A549 (cell line): ENCODE results near the gene PRUNE2. TPM values are rescaled to one million over a fixed set of nuclear protein-coding genes. Genes with fewer than 3 reads are reported as not detected.

Experiments used
- ATAC-seq, 2 experiments: fragments of 200-7000 bp in 1 of 2; fragments of >200 bp in 1 of 2; cut with Nextera tagmentation in 1 of 2; cut with Tn5 transposase in 1 of 2; 3 replicates each; pipeline versions ENCODE4 v1.8.0 to v1.9.1; 2018 to 2020; ENCODE audit warnings: mild to moderate bottlenecking in 1 of 2, moderate library complexity in 1 of 2
- CTCF ChIA-PET: fragments of 300-600 bp; sonication (Branson Sonifier 250); formaldehyde crosslinking; extraction: SDS; loops from one replicate; lab custom pipeline; 2021; ENCODE audit warnings: antibody characterized with exemption, inconsistent platforms; lab: Yijun Ruan, JAX
- POLR2A ChIA-PET: fragments of 350-600 bp; formaldehyde crosslinking; extraction: SDS; loops from one replicate; lab custom pipeline; 2021; ENCODE audit warnings: antibody characterized with exemption, inconsistent platforms; lab: Yijun Ruan, JAX
- DNase-seq, 2 experiments: peaks; one replicate each; pipeline versions ENCODE4 v3.0.0 to v3.0.0-alpha.2; 2011 to 2016; ENCODE audit warnings: low read depth in 1 of 2, low spot score in 1 of 2
- FAIRE-seq: peaks from 2 replicates; lab custom pipeline; 2011; peaks lifted over from hg19 to GRCh38; lab: Jason Lieb, UNC
- H3K27ac ChIP-seq, 2 experiments: fragments of >200 bp; sonication (Bioruptor Twin); formaldehyde crosslinking; 3 replicates each; pipeline ENCODE4 v1.5.1; 2016 to 2017
- H3K4me1 ChIP-seq: fragments of >200 bp; sonication (Bioruptor Twin); formaldehyde crosslinking; 3 replicates; pipeline ENCODE4 v1.6.1; 2016
- H3K4me2 ChIP-seq: fragments of >200 bp; sonication (Bioruptor Twin); formaldehyde crosslinking; 3 replicates; pipeline ENCODE4 v1.6.1; 2016
- H3K4me3 ChIP-seq: fragments of >200 bp; sonication (Bioruptor Twin); formaldehyde crosslinking; 3 replicates; pipeline ENCODE4 v1.5.1; 2016
- H3K9me3 ChIP-seq: fragments of >200 bp; sonication (Bioruptor Twin); formaldehyde crosslinking; 3 replicates; pipeline ENCODE4 v1.6.1; 2016
- CBX8 ChIP-seq: fragments of 200-600 bp; sonication (generic); IDR thresholded peaks from 2 replicates; pipeline ENCODE4 v1.6.1; 2016
- CHD4 ChIP-seq: fragments of 200-600 bp; sonication (generic); IDR thresholded peaks from 2 replicates; pipeline ENCODE4 v1.6.1; 2016; ENCODE audit warnings: antibody characterized with exemption, mild to moderate bottlenecking, borderline replicate concordance
- EHF ChIP-seq: fragments of 250-450 bp; sonication (Bioruptor Pico); IDR thresholded peaks from 2 replicates; pipeline ENCODE4 v1.5.0; 2020; ENCODE audit warnings: mild to moderate bottlenecking
- EP300 ChIP-seq, 2 experiments: fragments of >200 bp; sonication (Bioruptor Twin); formaldehyde crosslinking; IDR thresholded peaks; 2 replicates in 1 of 2; 3 replicates in 1 of 2; pipeline ENCODE4 v1.6.1; 2016 to 2017
- ESRRA ChIP-seq: fragments of 150-350 bp; IDR thresholded peaks from 2 replicates; pipeline ENCODE4 v1.6.1; 2014; ENCODE audit warnings: mild to moderate bottlenecking, low read length, borderline replicate concordance
- FOSB ChIP-seq: fragments of 250-450 bp; sonication (Bioruptor Pico); IDR thresholded peaks from 2 replicates; pipeline ENCODE4 v1.5.0; 2020; ENCODE audit warnings: mild to moderate bottlenecking, moderate library complexity
- FOSL2 ChIP-seq, 2 experiments: fragments of 450-650 bp in 1 of 2; fragments of >200 bp in 1 of 2; sonication (Bioruptor Twin) in 1 of 2; formaldehyde crosslinking; IDR thresholded peaks; 2 replicates each; pipeline versions ENCODE4 v1.5.0 to v1.6.1; 2016 to 2020; ENCODE audit warnings: mild to moderate bottlenecking in 1 of 2, moderate library complexity in 1 of 2
- GATA3 ChIP-seq: IDR thresholded peaks from 2 replicates; pipeline ENCODE4 v1.6.1; 2012; ENCODE audit warnings: borderline replicate concordance
- HDAC2 ChIP-seq: fragments of 200-600 bp; sonication (generic); IDR thresholded peaks from 2 replicates; pipeline ENCODE4 v1.6.1; 2016
- HOXA7 ChIP-seq: fragments of 250-450 bp; sonication (Bioruptor Pico); IDR thresholded peaks from 2 replicates; pipeline ENCODE4 v1.5.0; 2020; ENCODE audit warnings: mild to moderate bottlenecking, moderate library complexity
- HOXB5 ChIP-seq: fragments of 250-450 bp; sonication (Bioruptor Pico); IDR thresholded peaks from 2 replicates; pipeline ENCODE4 v1.5.0; 2020; ENCODE audit warnings: mild to moderate bottlenecking, moderate library complexity
- JUNB ChIP-seq: fragments of >200 bp; sonication (Bioruptor Twin); formaldehyde crosslinking; IDR thresholded peaks from 2 replicates; pipeline ENCODE4 v1.6.1; 2016
- KDM1A ChIP-seq: fragments of 200-600 bp; sonication (generic); IDR thresholded peaks from 2 replicates; pipeline ENCODE4 v1.6.1; 2016; ENCODE audit warnings: low read depth, mild to moderate bottlenecking
- MAFK ChIP-seq: fragments of 450-650 bp; IDR thresholded peaks from 2 replicates; pipeline ENCODE4 v1.6.1; 2014; ENCODE audit not compliant: partially characterized antibody
- MAZ ChIP-seq: fragments of 150-350 bp; IDR thresholded peaks from 2 replicates; pipeline ENCODE4 v1.6.1; 2014; ENCODE audit warnings: antibody characterized with exemption, low read depth, low read length, borderline replicate concordance
- MYC ChIP-seq: IDR thresholded peaks from 2 replicates; pipeline ENCODE4 v1.6.1; 2012; ENCODE audit warnings: mild to moderate bottlenecking, inconsistent platforms, low read length, improper control_type of control experiment, borderline replicate concordance
- NFE2L2 ChIP-seq: fragments of 150-350 bp; conservative IDR thresholded peaks from 2 replicates; pipeline ENCODE4 v1.6.1; 2014; ENCODE audit warnings: low read length
- NR3C1 ChIP-seq: fragments of >200 bp; sonication (Bioruptor Twin); formaldehyde crosslinking; IDR thresholded peaks from 3 replicates; pipeline ENCODE4 v1.6.1; 2017
- POLR2AphosphoS2 ChIP-seq: conservative IDR thresholded peaks from 2 replicates; pipeline ENCODE4 v1.6.1; 2012; ENCODE audit warnings: low read length, improper control_type of control experiment, inconsistent platforms
- RAD21 ChIP-seq, 2 experiments: fragments of >200 bp in 1 of 2; sonication (Bioruptor Twin) in 1 of 2; formaldehyde crosslinking in 1 of 2; IDR thresholded peaks in 1 of 2; conservative IDR thresholded peaks in 1 of 2; 2 replicates in 1 of 2; 3 replicates in 1 of 2; pipeline ENCODE4 v1.6.1; 2012 to 2018; ENCODE audit warnings: inconsistent platforms in 1 of 2
- RNF2 ChIP-seq: fragments of 200-600 bp; sonication (generic); IDR thresholded peaks from 2 replicates; pipeline ENCODE4 v1.6.1; 2016; ENCODE audit warnings: low read depth, mild to moderate bottlenecking, antibody characterized with exemption, moderate library complexity, borderline replicate concordance
- SMC3 ChIP-seq: fragments of >200 bp; sonication (Bioruptor Twin); formaldehyde crosslinking; IDR thresholded peaks from 3 replicates; pipeline ENCODE4 v1.6.1; 2018; ENCODE audit warnings: inconsistent platforms
- SREBF2 ChIP-seq: fragments of 450-650 bp; IDR thresholded peaks from 2 replicates; pipeline ENCODE4 v1.6.1; 2014; ENCODE audit warnings: mild to moderate bottlenecking, moderate library complexity
- ZSCAN20 ChIP-seq: fragments of 250-450 bp; sonication (Bioruptor Pico); IDR thresholded peaks from 2 replicates; pipeline ENCODE4 v1.8.0; 2022; ENCODE audit warnings: mild to moderate bottlenecking, moderate library complexity
- WGBS: methylation state at CpG from one replicate; pipeline ENCODE4 v1.1.6; 2017; ENCODE audit errors: missing lambda C conversion rate; 5-methylcytosine and 5-hydroxymethylcytosine counted together
- polyA plus RNA-seq, 4 experiments: library from polyadenylated mRNA; depleted of rRNA in 3 of 4; stranded (reverse); fragments of >200 nt; fragmentation: RNase III in 1 of 4; extraction: RNeasy Plus Mini Kit Qiagen cat#74134 plus additional on column Dnase treatment in 1 of 4; gene quantifications; 2 replicates in 3 of 4; 3 replicates in 1 of 4; pipeline ENCODE4 v1.2.3, GENCODE V29; 2011 to 2017
- TF ChIP-seq, protein P1 (sequence below): fragments of 200-600 bp; sonication (generic); IDR thresholded peaks from 2 replicates; pipeline ENCODE4 v1.6.1; 2016; ENCODE audit warnings: antibody characterized with exemption, mild to moderate bottlenecking, moderate library complexity
- TF ChIP-seq, protein P2 (sequence below): fragments of 450-650 bp; IDR thresholded peaks from 2 replicates; pipeline ENCODE4 v1.6.1; 2014; ENCODE audit warnings: antibody characterized with exemption
- TF ChIP-seq, protein P3 (sequence below): fragments of 250-450 bp; sonication (Bioruptor Pico); IDR thresholded peaks from 2 replicates; pipeline ENCODE4 v1.5.0; 2020; ENCODE audit warnings: low read depth, mild to moderate bottlenecking, moderate library complexity
- TF ChIP-seq, protein P4 (sequence below): IDR thresholded peaks from 2 replicates; pipeline ENCODE4 v1.6.1; 2012; ENCODE audit warnings: low read depth, borderline replicate concordance

The PRUNE2 gene
- polyA plus RNA-seq, 2 of the 4 experiments (the other 2 are of a cell fraction): 0.04 TPM; not detected in 1

DNA sequence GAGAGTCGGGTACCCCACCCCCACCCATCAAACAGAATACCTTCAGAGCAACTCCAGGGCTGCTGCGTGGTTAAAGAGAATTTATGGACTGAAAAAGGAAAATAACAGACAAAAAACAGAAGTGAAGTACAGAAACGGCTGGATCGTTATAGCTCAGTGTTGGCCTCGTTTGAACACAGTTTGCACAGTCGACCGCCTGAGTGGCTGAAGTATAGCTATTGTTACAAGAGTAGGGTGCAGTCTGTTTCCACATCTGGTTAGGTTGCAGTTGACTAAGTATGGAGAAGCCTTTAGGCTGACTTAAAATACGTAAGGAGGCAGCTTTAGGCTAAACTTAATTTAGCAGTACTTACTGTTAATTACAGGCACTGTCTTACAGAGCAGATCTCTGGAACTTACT is 325.7 kb downstream of the PRUNE2 start (continued):
- TF ChIP-seq ZSCAN20 (CRISPR knock-in tag): no peak
- no peak for TF ChIP-seq HOXB5
- TF ChIP-seq SMC3: no peak
- TF ChIP-seq HDAC2: no peak
- TF ChIP-seq NR3C1: no peak
- TF ChIP-seq HOXA7 (CRISPR knock-in tag): no peak
- TF ChIP-seq CHD4: no peak
- TF ChIP-seq MAFK: no peak

DNA sequence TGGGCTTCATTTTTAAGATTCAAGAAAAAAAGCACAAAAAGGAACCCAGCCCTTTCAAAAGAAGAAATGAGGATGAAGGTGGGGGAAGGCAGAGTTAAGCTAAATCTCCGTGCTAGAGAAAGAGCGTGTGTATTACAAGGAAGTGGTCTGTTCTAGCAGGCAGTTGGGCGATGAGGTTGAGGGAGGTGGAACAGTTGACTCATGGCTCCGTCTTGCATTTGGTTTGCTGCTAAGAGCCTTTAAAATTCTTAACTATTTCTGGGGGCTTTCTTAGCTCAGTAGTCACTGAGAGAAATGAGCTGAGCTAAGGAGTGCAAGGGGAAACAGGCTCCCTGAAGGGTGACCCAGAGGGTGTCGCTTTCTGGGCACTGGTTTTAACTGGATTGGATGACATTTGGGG is 329.6 kb downstream of the PRUNE2 start:
- CTCF ChIA-PET: no interaction called here
- POLR2A ChIA-PET: no interaction called here
- Histone ChIP-seq H3K4me3 (no peak overlapping the region), H3K4me2 (no peak overlapping the region), H3K4me1 (0 out of 3 replicates have a peak, but pooled peaks cover 4% of the 10 kb centered on the region), H3K9me3 (peaks cover under 1% of the 10 kb centered on the region; the same call in 1 of the 3 replicates), H3K27ac (no peak overlapping the region)
- DNase-seq (no peak), ATAC-seq (no peak), FAIRE-seq (no peak)
- WGBS: 34% methylated on average over 5 of the region's 5 CpGs
- no peak for TF ChIP-seq CBX8
- TF ChIP-seq MYC: no peak
- no peak for TF ChIP-seq SREBF2
- no peak for TF ChIP-seq ESRRA
- TF ChIP-seq NR3C1: no peak
- TF ChIP-seq, protein P1, sequence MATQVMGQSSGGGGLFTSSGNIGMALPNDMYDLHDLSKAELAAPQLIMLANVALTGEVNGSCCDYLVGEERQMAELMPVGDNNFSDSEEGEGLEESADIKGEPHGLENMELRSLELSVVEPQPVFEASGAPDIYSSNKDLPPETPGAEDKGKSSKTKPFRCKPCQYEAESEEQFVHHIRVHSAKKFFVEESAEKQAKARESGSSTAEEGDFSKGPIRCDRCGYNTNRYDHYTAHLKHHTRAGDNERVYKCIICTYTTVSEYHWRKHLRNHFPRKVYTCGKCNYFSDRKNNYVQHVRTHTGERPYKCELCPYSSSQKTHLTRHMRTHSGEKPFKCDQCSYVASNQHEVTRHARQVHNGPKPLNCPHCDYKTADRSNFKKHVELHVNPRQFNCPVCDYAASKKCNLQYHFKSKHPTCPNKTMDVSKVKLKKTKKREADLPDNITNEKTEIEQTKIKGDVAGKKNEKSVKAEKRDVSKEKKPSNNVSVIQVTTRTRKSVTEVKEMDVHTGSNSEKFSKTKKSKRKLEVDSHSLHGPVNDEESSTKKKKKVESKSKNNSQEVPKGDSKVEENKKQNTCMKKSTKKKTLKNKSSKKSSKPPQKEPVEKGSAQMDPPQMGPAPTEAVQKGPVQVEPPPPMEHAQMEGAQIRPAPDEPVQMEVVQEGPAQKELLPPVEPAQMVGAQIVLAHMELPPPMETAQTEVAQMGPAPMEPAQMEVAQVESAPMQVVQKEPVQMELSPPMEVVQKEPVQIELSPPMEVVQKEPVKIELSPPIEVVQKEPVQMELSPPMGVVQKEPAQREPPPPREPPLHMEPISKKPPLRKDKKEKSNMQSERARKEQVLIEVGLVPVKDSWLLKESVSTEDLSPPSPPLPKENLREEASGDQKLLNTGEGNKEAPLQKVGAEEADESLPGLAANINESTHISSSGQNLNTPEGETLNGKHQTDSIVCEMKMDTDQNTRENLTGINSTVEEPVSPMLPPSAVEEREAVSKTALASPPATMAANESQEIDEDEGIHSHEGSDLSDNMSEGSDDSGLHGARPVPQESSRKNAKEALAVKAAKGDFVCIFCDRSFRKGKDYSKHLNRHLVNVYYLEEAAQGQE: no peak
- no peak for TF ChIP-seq HOXB5
- no peak for TF ChIP-seq EHF (CRISPR knock-in tag)
- TF ChIP-seq JUNB: no peak
- TF ChIP-seq GATA3: no peak
- TF ChIP-seq EP300 (IDR thresholded peaks at IDR 0.05): no peak
- no peak for TF ChIP-seq RNF2
- TF ChIP-seq KDM1A: no peak

DNA sequence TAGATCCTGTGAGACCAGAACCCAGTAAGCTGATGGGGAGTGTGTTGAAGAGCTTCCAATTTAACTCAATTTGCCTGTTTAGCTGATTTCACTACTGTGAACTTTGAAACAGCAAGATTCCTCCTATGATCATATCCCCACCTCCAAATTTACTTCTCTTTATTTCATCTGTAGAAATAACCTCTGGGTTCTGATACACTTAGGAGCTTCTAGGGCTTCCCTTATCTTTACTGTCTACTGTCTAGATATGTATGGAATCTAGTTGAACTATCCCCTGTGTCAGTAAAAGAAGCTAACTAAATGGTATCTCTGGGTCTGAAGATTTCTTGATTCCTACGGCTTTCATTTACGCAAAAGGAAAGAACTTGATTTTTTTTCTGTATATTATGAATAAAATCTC is 330.2 kb downstream of the PRUNE2 start:
- Histone ChIP-seq H3K9me3 (peaks cover 6% of the 10 kb centered on the region), H3K4me3 (no peak overlapping the region), H3K27ac (no peak overlapping the region), H3K4me2 (no peak overlapping the region), H3K4me1 (0 out of 3 replicates have a peak, but pooled peaks cover 4% of the 10 kb centered on the region)
- ATAC-seq (no peak), FAIRE-seq (no peak), DNase-seq (no peak)
- CTCF ChIA-PET: no interaction called here
- POLR2A ChIA-PET: no interaction called here
- 86% methylated on average over 2 of the region's 2 CpGs for WGBS
- TF ChIP-seq, protein P1: no peak
- TF ChIP-seq MAZ (no peak), FOSL2 (IDR thresholded peaks at IDR 0.05) (no peak), FOSL2 (CRISPR knock-in tag; IDR thresholded peaks at IDR 0.05) (no peak), ESRRA (no peak), HOXB5 (no peak), KDM1A (no peak), HOXA7 (CRISPR knock-in tag) (no peak), POLR2AphosphoS2 (no peak), SREBF2 (no peak), RAD21 (conservative IDR thresholded peaks at IDR 0.05 in 1 of 2, IDR thresholded peaks at IDR 0.05 in 1 of 2) (no peak), FOSB (CRISPR knock-in tag) (no peak), NFE2L2 (no peak)
- TF ChIP-seq, protein P2, sequence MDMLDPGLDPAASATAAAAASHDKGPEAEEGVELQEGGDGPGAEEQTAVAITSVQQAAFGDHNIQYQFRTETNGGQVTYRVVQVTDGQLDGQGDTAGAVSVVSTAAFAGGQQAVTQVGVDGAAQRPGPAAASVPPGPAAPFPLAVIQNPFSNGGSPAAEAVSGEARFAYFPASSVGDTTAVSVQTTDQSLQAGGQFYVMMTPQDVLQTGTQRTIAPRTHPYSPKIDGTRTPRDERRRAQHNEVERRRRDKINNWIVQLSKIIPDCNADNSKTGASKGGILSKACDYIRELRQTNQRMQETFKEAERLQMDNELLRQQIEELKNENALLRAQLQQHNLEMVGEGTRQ: no peak
- TF ChIP-seq, protein P3, sequence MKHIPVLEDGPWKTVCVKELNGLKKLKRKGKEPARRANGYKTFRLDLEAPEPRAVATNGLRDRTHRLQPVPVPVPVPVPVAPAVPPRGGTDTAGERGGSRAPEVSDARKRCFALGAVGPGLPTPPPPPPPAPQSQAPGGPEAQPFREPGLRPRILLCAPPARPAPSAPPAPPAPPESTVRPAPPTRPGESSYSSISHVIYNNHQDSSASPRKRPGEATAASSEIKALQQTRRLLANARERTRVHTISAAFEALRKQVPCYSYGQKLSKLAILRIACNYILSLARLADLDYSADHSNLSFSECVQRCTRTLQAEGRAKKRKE: no peak
- TF ChIP-seq, protein P4, sequence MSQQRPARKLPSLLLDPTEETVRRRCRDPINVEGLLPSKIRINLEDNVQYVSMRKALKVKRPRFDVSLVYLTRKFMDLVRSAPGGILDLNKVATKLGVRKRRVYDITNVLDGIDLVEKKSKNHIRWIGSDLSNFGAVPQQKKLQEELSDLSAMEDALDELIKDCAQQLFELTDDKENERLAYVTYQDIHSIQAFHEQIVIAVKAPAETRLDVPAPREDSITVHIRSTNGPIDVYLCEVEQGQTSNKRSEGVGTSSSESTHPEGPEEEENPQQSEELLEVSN: no peak
